Stomach (tissue), 9 donors: ENCODE measurements around the gene NTPCR. TPM values are rescaled to one million over a fixed set of nuclear protein-coding genes. Genes with fewer than 3 reads are reported as not detected.

ENCODE experiments used
- DNase-seq, 2 donors: peaks; one replicate each; pipeline versions ENCODE4 v3.0.0 to v3.0.0-alpha.2; 2013 to 2019
- H3K27ac ChIP-seq, 5 donors: fragments of 200-600 bp in 4 of 5; sonication (generic) in 4 of 5; one replicate each; pipeline ENCODE4 v1.5.1; 2013 to 2019; ENCODE audit warnings: mild to moderate bottlenecking in 1 of 5, moderate library complexity in 1 of 5
- H3K27me3 ChIP-seq, 3 donors: fragments of 200-600 bp; sonication (generic); one replicate each; pipeline ENCODE4 v1.5.1; 2017 to 2019; ENCODE audit warnings: mixed run types in 1 of 3
- H3K36me3 ChIP-seq, 4 donors: fragments of 200-600 bp; sonication (generic); 1 replicate in 3 of 4; 2 replicates in 1 of 4; pipeline ENCODE4 v1.5.1; 2016 to 2019
- H3K4me1 ChIP-seq, 4 donors: fragments of 200-600 bp; sonication (generic); one replicate each; pipeline ENCODE4 v1.5.1; 2016 to 2019
- H3K4me3 ChIP-seq, 4 donors: fragments of 200-600 bp; sonication (generic) in 3 of 4; one replicate each; pipeline ENCODE4 v1.5.1; 2016 to 2019; ENCODE audit warnings: mild to moderate bottlenecking in 1 of 4
- H3K9me3 ChIP-seq, 4 donors: fragments of 200-600 bp; sonication (generic); one replicate each; pipeline ENCODE4 v1.5.1; 2016 to 2019
- EP300 ChIP-seq: sonication (generic); formaldehyde crosslinking; IDR thresholded peaks from one replicate; pipeline ENCODE4 v1.6.1; 2017; ENCODE audit warnings: antibody characterized with exemption
- POLR2A ChIP-seq, 4 donors: fragments of 450-650 bp; IDR thresholded peaks; one replicate each; pipeline ENCODE4 v1.6.1; 2016; ENCODE audit warnings: antibody characterized with exemption in 4 of 4, control low read depth in 2 of 4, mild to moderate bottlenecking in 1 of 4, moderate library complexity in 1 of 4
- POLR2AphosphoS5 ChIP-seq, 3 donors: sonication (generic); formaldehyde crosslinking; IDR thresholded peaks; one replicate each; pipeline ENCODE4 v1.6.1; 2016; ENCODE audit warnings: antibody characterized with exemption in 3 of 3
- WGBS, 5 donors: extraction: QIAGEN DNeasy Blood & Tissue Kit in 3 of 5; methylation state at CpG; one replicate each; pipeline versions ENCODE4 v1.1.5 to v1.1.7; 2013 to 2018; 5-methylcytosine and 5-hydroxymethylcytosine counted together
- intact Hi-C: fragments of 100-400 bp; cut with DNase I; formaldehyde crosslinking; loops from one replicate; pipeline ENCODE4 v1.15.1; 2023; ENCODE audit warnings: low total_unique reads
- polyA plus RNA-seq, 3 donors: library from polyadenylated mRNA; stranded (reverse); fragments of 200-250 nt; gene quantifications; one replicate each; pipeline ENCODE4 v1.2.3, GENCODE V29; 2013
- total RNA-seq, 5 donors: library from RNA; depleted of rRNA; stranded (reverse); fragments of >200 nt; gene quantifications; one replicate each; pipeline versions ENCODE4 v1.1.0 to v1.2.3, GENCODE V29; 2014 to 2016
- TF ChIP-seq, protein P1 (sequence below), 7 experiments: fragments of 450-650 bp in 4 of 7; fragments of 200-600 bp in 3 of 7; sonication (generic) in 3 of 7; IDR thresholded peaks; one replicate each; pipeline ENCODE4 v1.5.1; 2016 to 2019; ENCODE audit warnings: antibody characterized with exemption in 7 of 7, control low read depth in 2 of 7, mild to moderate bottlenecking in 1 of 7
- donor health status: healthy with polysubstance abuse.
- donor health status: Bipolar disorder and iron deficiency.
- donor health status: healthy.

NTPCR gene
- total and polyA plus RNA-seq, 8 donors, result 14.9 to 56.3 (median 43.1) TPM

DNA sequence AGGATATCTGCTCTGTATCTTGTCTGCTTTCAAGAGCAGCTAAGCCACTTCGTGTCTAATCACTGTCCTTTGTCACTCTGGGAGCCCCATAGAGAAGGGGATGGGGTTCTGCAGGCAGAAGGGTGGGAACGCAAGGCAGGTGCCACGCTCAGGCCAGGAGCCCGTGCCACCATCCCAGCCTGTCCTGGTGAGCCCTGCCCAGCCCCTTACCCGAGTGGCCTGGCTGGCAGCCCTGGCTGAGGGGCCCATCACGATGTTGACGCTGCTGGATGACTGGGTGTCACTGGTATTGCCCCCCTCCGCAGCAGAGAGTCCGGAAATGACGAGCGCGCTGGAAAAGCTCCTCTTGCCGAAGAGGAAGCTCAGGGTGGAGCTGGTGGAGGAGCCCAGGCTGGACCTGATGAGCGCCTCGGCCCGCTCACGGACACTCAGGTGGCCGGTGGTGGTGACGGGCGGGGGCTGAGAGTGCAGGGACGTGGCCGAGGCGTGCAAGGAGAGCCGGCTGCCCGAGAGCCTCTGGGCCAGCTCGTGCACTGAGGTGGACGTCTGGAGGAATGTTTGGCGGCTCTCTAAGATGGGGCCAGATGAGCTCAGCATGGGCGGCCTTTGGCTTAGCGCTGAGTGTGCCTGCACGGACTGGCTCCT, 35.6 kb downstream of the NTPCR start:
- Histone ChIP-seq H3K4me1 (peaks cover 0 to 11% (median 3%) of the 10 kb centered on the region in 4 donors), H3K27ac (no peak overlapping the region), H3K36me3 (peaks cover 0 to 8% (median 1%) of the 10 kb centered on the region in 4 donors), H3K9me3 (no peaks in the 10 kb centered on the region), H3K4me3 (no peak overlapping the region), H3K27me3 (no peaks in the 10 kb centered on the region)
- TF ChIP-seq POLR2A (IDR thresholded peaks at IDR 0.05) (no peak), POLR2AphosphoS5 (IDR thresholded peaks at IDR 0.05) (no peak), EP300 (no peak)
- TF ChIP-seq, protein P1, sequence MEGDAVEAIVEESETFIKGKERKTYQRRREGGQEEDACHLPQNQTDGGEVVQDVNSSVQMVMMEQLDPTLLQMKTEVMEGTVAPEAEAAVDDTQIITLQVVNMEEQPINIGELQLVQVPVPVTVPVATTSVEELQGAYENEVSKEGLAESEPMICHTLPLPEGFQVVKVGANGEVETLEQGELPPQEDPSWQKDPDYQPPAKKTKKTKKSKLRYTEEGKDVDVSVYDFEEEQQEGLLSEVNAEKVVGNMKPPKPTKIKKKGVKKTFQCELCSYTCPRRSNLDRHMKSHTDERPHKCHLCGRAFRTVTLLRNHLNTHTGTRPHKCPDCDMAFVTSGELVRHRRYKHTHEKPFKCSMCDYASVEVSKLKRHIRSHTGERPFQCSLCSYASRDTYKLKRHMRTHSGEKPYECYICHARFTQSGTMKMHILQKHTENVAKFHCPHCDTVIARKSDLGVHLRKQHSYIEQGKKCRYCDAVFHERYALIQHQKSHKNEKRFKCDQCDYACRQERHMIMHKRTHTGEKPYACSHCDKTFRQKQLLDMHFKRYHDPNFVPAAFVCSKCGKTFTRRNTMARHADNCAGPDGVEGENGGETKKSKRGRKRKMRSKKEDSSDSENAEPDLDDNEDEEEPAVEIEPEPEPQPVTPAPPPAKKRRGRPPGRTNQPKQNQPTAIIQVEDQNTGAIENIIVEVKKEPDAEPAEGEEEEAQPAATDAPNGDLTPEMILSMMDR (IDR thresholded peaks at IDR 0.05), result no peak
- DNase-seq, result no peak
- 89 to 96% (median 92%) methylated on average over 19 to 31 of the region's 31 CpGs for WGBS, 5 donors
- intact Hi-C loops, result no loop called here

DNA sequence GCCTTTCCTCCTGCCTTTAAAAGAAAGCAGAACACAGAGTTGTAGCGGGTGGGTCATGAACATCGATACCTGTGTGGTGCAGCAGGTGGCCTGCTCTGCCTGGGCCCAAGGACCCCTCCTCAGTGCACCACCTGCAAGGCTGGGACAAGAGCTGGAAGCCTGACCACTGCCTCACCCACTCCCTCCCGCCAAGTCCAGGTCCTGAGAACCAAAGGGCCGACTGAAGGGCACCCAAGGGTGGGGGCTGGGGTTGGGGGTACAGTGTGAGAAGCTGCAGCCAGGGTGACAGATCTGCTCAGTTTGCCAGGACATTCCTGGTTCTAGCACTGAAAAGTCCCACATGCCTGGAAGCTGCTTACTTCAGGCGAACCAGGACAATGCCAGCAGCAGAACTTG, 36.1 kb downstream of the NTPCR start:
- no peak for TF ChIP-seq EP300
- no peak for TF ChIP-seq POLR2A (IDR thresholded peaks at IDR 0.05)
- TF ChIP-seq, protein P1 (IDR thresholded peaks at IDR 0.05), result no peak
- no peak for TF ChIP-seq POLR2AphosphoS5 (IDR thresholded peaks at IDR 0.05)
- DNase-seq, result no peak
- Histone ChIP-seq H3K36me3 (peaks cover 0 to 8% (median 4%) of the 10 kb centered on the region in 4 donors), H3K27me3 (no peaks in the 10 kb centered on the region), H3K9me3 (no peaks in the 10 kb centered on the region), H3K4me3 (no peak overlapping the region), H3K27ac (no peak overlapping the region), H3K4me1 (peaks cover 0 to 11% (median 3%) of the 10 kb centered on the region in 4 donors)
- intact Hi-C loops, result no loop called here
- WGBS, 5 donors, result 94 to 98% (median 98%) methylated on average over 4 to 5 of the region's 5 CpGs

DNA sequence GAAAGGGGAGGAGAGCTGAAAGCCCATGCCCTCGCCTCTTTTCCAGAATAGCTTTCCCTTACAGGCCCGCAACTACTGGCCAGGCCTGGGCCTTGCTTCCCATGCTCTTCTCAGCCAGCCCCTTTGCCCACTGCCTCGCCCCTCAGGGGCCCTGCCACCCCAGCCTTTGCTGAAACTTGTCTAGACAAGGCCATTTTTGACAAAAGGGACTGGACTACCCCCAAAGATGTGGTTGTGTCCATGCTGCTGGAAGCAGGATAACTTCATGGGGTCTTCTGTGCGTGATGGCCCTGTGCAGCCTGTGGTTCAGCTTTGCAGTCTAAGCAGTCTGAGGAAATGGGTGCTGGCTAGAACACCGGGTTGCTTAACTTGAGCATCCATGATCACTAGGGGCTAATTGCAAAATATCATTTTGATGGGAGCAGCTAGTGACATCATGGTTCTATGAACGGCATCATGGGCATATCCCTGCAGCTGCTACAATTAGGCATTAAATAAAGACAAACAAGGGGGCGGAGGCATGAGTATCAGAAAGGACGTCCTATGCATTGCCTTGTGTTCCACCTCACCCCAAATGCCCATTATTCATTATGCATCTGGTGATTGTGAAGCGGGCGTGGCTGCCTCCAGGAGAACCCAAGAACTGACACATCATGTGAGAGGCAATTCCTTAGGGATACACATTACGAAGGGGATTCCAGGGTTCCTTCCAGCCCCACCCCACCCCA, 36.8 kb downstream of the NTPCR start:
- Histone ChIP-seq H3K4me3 (no peak overlapping the region), H3K27ac (no peak overlapping the region), H3K36me3 (peaks cover 0 to 8% (median 5%) of the 10 kb centered on the region in 4 donors), H3K27me3 (no peaks in the 10 kb centered on the region), H3K9me3 (no peaks in the 10 kb centered on the region), H3K4me1 (peaks cover 0 to 9% (median 3%) of the 10 kb centered on the region in 4 donors)
- DNase-seq, result no peak
- no peak for TF ChIP-seq POLR2A (IDR thresholded peaks at IDR 0.05)
- TF ChIP-seq POLR2AphosphoS5 (IDR thresholded peaks at IDR 0.05), result no peak
- TF ChIP-seq, protein P1 (IDR thresholded peaks at IDR 0.05), result no peak
- no peak for TF ChIP-seq EP300
- intact Hi-C loops, result no loop called here
- WGBS, 5 donors, result 88 to 95% (median 93%) methylated on average over 11 of the region's 11 CpGs

DNA sequence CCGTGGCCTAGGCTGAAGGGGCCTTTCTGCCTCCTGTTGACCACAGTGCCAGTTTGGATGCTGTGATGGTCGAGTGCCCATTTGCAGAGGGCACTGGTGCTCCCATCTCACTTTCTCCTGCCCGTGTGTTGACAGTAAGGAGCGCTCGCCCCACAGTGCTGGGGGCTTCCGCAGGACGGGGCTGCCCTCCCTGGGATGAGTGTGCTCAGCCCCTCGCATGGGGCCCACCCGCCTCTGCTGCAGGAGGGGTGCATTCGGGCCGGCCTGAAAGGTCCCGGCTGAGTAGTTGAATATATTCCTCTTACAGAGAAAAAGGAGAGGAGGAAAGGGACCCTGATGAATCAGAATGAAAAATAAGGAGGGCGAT, 37.3 kb downstream of the NTPCR start:
- intact Hi-C loops, result no loop called here
- no peak for DNase-seq
- Histone ChIP-seq H3K4me3 (no peak overlapping the region), H3K36me3 (peaks cover 0 to 8% (median 5%) of the 10 kb centered on the region in 4 donors), H3K27me3 (no peaks in the 10 kb centered on the region), H3K27ac (no peak overlapping the region), H3K4me1 (peaks cover 0 to 4% (median 2%) of the 10 kb centered on the region in 4 donors), H3K9me3 (no peaks in the 10 kb centered on the region)
- TF ChIP-seq, protein P1 (IDR thresholded peaks at IDR 0.05), result no peak
- TF ChIP-seq EP300, result no peak
- no peak for TF ChIP-seq POLR2AphosphoS5 (IDR thresholded peaks at IDR 0.05)
- TF ChIP-seq POLR2A (IDR thresholded peaks at IDR 0.05), result no peak
- WGBS, 5 donors, result 82 to 90% (median 85%) methylated on average over 10 to 13 of the region's 13 CpGs
